Right renal cortex interstitium (tissue), 3 donors: ENCODE results near the gene PEAK1. TPM values are rescaled to one million over a fixed set of nuclear protein-coding genes. Genes with fewer than 3 reads are reported as not detected.

ENCODE experiments used
- DNase-seq, 3 donors: peaks; one replicate each; pipeline ENCODE4 v3.0.0-alpha.2; 2013; ENCODE audit warnings: low read depth in 3 of 3, low spot score in 2 of 3
- polyA plus RNA-seq, 3 donors: library from polyadenylated mRNA; unstranded; fragments of 120-200 nt; gene quantifications; one replicate each; pipeline ENCODE4 v1.2.1, GENCODE V29; 2013; ENCODE audit not compliant: insufficient read length in 3 of 3

Gene PEAK1
- polyA plus RNA-seq, 3 donors = 25.9 to 29.8 (median 28.8) TPM

DNA sequence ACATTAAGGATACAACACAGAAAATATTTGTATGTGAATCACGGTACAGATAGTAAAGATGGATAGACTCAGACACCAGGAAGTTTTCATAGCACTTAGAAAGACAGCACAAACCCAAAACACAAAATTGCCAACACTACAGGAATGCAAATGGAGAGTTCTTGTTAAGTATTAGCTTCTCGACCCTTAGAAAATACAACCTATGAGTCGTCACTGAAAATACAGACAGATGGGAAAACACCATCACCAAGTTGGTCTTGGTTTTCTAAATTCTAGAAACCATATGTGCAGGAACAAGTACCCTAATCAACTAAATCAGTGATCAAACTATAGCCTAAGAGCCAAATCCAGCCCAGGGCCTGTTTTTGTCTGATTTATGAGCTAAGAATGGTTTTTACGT, 50.7 kb downstream of the PEAK1 start:
- DNase-seq = no peak

DNA sequence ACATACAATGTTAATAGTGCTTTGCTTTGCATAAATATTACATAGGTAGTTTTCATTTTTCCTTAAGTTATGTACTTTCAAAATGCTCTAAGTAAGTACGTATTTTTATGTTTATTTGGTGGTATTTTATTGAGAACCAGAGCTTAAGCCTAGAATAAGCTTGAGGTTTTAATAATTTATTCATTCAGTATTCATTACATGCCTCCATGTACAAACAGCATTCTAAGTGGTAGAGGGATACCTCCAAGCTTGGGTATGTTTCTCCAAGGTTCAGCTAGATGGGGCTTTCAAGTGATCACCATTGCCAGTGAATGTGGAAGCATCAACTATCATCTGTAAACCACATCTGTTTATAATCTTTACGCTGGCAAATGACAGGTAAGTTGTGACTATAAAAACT, 52.3 kb downstream of the PEAK1 start:
- no peak for DNase-seq

DNA sequence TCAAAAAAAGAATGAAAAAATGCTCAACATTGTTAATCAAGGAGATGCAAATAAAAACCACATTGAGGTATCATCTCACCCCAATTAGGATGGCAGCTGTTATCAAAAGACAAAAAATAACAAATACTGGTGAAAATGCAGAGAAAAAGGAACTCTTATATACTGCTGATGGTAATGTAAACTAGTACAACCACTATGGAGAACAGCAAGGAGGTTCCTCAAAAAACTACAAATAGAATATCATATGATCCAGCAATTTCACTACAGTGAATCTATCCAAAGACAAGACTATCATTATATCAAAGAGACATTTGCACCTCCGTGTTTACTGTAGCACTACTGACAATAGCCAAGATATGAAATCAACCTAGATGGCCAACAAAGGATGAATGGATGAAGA, 58.4 kb downstream of the PEAK1 start:
- no peak for DNase-seq

DNA sequence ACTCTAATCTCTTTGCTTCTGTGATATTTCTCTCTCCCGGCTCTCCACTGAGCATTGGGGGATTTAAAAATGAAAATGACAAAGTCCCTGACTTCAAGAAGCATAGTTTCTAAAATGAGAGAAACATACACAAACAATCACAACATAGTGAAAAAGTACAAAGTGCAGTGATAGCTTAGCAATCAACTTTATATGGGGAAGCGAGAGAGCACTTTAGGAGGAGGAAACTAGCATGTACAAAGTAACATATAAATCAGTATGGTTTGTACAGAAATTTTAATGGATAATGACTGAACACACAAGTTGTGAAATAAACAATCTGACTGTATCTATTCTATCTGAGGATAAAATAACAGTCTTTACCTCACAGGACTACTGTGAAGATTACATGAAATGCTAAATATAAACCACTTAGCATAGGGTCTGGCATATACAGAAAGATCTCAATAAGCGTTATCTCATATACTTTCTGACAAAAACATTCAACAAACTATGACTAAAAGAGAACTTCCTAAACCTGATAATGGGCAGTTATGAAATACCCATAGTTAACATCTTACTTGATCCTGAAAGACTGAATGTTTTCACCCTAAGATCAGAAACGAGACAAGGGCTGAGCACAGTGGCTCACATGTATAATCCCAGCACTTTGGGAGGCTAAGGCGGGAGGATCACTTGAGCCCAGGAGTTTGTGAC, 61.2 kb downstream of the PEAK1 start:
- DNase-seq = no peak

DNA sequence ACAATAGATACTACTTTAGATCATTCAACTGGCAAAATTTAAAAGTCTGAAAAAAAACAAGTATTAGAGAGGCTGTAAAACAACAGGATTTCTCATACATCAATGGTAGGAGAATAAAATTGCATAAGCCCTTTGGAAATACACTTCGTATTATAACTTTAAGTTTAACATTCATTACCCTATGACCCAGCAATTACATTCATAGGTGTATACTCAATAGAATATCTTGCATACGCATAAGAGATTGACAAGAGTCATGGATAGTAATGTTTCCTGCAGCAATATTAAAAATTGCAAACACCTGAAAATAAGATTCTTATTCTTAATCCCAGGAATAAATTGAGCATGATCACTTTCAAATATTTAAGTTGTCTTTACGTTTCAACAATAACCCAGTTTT, 63.6 kb downstream of the PEAK1 start:
- DNase-seq = no peak

DNA sequence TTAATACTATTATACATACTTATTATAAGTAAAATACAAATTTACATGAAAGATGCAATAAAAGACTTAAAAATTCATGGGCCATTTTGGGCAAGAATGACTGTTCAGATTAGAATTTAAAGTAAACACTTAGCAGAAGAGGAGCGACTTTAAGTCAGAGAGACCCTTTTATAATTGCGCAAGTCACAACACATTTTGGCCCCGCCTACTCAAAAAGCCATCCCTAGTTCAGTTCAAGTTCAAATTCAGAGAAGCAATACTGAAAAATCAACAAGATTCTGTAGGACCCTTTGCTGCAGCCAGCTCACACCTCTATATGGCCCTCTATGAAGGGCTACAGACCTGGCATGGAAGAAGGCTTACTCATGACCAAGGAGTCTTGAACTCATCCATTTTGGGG, 64.6 kb downstream of the PEAK1 start:
- DNase-seq = no peak

DNA sequence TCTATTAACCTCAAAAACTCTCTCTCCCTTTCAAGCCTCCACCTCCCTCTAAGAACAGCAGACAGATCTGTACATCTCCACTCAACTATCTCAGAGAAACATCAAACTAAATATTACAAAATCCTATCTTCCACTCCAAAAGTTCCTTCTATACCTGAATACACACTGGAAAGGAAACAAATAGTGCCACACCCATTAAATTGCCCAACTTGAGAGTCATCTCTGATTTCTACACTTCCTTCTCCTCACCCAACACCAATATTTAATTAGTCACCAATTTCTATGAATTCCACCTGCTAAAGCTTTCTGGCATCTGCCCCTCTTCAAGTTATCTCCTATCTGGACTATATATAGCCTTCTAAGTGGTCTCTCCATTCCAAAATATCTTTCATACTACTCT, 65.8 kb downstream of the PEAK1 start:
- DNase-seq = no peak

DNA sequence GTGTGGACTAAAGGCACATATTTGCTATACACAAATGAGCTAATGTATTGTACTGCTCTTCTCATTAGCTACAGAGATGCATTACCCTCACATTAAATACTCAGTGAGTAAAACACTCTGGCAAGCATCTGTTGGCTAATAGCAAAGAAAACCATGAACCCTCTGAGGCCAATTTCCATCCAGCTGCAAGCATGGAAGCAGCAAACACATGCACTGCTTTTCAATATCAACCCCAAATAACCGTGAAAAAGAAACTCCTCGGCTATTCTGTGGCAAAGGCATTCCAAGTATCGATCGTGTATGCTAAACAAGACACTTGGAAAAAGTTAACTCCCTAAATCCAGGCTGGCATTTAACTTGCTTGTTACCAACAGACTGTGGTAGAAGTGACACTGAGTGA, 67.0 kb downstream of the PEAK1 start:
- no peak for DNase-seq

DNA sequence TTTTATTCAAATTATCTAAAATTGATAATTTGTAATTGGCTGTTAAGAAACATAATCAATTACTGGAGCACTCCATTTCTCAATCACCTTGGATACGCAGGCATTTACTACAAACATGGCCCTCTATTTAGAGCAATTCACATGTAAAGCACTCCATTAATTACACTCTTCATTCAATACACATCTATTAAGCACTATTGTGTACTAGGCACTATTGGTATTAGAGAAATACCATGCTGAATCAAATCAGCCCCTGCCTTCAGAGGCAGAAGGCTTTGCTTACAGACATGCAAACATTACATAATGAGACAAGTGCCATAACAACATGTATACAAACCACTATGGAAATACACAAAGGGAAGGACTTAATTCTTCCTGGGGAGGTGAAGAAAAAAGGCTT, 69.1 kb downstream of the PEAK1 start:
- no peak for DNase-seq

DNA sequence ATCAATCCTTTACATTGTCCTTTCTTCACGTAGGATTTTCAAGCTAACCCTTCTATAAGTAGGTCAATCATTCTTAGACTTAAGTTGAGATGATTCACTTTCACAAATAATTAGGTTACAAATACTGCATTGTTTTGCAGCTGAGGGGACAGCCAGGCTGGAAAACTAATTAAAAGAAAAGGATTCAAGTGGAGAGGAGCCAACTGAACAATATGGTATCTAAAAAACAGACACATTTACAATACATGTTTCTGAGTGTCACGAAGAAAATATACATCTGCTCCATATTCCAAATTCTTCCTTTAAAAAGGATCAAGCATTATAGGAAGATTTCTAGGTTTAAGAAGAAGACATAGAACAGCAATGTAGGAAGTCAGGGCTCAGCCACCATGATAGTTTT, 70.2 kb downstream of the PEAK1 start:
- peak in 1 of 3 donors; percentile 9 for DNase-seq

DNA sequence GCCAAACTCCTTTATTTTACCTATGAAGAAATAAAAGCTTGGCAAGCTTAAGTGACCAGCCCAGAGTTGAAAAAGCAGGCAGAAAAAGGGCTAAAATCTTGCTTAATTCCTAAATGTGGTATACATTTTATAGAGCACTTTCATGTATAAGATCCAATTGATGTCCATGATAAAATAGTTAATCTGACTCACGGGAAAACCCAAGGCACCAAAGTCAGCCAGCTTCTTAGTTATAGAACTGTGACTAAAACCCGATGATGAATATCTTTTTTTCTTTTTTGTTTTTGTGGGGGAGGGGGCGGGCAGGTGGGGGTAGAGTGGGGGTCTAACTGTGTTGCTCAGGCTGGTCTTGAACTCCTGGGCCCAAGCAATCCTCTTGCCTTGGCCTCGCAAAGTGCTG, 71.4 kb downstream of the PEAK1 start:
- no peak for DNase-seq

DNA sequence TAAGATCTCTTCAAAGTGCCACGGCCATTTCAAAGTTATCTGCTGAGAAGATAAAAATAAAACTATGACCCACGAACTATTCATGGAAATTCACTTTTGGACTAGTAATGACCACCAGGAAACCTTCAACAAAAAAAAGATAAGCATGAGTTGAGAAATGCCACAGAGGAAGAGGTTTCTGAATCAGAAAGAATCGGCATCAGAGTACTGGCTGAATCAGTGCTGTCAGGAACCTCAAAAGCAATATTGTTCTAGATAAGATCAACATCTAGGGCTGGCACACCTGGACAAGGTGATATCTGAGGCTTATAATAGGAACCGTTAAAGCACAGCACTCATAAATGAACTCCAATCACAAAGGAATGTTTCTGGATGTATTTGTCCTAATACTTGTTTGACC, 72.7 kb downstream of the PEAK1 start:
- DNase-seq = no peak

DNA sequence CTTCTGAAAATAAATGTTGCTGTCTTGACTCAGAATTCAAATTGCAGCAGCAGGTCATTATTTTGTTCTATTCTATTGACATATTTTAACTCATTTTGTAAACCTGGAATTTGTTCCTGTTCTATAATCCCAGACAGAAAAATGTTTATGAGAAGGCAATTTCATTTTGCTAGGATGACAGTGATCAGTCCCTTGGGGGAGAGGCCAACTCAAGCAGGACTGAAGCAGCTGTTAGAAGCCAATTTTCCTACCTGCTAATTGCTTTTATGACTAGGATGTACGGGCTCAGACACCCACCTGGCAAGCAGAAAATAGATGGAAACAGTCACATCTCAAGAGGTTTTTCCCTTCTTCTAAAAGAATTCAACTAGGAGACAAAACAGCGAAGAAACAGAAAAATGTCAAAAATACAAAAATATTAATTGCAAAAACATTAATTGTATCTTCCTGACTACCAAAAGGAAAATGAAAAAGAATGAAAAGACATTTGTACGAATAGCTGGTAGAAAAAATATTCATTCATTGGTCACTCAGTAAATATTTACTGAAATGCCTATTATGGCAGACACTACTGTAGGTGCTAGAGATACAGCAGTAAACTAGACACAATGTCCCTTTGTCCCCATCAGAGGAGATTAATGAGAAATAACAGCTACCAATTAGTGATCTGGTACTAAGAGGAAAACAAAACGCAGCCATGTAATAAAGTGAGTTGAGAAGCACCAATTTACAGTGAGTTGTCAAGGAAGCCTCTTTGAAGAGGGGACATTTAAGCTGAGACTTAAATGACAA, 73.5 kb downstream of the PEAK1 start:
- no peak for DNase-seq

DNA sequence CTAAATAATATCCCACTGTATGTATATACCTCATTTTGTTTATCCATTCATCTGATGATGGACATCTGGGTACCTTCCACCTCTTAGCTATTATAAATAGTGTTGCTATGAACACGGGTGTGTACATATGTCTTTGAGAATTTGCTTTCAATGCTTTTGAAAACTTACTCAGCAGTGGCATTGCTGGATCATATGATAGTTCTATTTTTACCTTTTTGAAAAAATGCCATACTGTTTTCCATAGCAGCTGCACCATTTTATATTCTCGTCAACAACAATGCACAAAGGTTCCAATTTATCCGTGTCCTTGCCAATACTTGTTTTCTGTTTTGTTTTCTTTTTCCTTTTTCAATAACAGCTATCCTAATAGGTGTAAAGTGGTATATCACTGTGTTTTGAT, 77.1 kb downstream of the PEAK1 start:
- no peak for DNase-seq

DNA sequence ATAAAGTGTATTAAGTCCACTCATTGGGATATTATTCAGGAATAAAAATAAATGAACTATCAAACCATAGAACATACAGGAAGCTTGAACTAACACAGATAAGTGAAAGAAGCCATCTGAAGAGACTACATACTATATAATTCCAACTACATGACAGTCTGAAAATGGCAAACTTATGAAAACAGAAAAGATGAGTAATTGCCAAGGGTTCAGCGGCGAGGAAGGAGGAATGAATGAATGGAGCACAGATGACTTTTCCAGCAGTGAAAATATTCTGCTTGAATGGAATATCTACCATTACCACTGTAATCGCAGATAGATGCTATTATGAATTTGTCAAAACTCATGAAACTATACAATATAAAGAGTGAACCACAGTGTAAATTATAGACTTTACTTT, 79.7 kb downstream of the PEAK1 start:
- DNase-seq = no peak

DNA sequence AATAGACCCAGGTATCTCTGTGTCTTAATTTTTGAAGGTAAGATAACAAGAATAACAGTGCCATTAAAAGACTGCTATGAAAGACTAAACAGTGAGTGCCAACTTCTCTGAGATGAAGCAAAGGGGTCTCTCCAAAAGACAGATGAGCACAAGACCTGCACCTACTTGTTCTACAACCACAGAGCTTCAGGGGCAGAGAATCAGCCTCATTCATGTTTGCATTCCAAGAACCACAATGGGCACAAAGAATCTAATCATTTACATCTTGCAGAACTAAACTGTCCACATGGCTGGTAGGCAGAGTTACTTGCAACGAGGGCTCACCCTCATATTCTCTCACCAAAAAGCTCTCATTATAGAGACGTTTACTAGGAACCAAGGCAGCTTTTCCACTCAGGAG, 83.9 kb downstream of the PEAK1 start:
- DNase-seq = no peak

DNA sequence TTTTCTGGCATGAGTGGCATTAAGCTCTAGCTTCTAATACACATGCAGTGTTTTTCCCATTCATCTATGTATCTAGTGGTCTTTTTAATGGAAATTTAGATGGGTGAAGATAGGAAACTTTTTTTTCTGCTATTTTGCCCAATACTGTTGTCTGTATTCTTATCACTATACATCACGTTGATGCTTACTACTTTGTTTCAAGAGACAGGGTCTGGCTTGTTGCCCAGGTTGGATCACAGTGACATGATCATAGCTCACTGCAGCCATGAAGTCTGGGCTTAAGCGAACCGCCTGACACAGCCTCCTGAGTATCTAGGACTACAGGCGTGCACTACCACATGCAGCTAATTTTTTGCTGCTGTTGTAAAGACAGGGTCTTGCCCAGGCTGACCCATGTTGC, 84.6 kb downstream of the PEAK1 start:
- DNase-seq = no peak

DNA sequence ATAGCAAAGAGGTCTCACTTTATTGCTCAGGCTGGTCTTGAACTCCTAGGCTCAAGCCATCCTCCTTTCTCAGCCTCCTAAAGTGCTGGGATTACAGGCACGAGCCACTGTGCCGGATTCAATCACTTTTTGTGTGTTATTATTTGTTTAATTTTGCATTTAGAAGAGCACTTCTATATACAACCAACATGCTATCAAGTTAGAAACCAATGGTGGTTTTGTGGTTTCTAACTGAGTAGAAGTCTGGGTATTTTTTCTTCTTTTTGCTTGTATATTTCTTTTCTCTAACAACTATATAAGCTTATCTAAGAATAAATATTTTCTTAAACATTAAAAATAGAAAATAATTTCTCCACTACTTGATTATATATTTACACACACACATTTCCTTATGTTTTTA, 86.7 kb downstream of the PEAK1 start:
- no peak for DNase-seq

DNA sequence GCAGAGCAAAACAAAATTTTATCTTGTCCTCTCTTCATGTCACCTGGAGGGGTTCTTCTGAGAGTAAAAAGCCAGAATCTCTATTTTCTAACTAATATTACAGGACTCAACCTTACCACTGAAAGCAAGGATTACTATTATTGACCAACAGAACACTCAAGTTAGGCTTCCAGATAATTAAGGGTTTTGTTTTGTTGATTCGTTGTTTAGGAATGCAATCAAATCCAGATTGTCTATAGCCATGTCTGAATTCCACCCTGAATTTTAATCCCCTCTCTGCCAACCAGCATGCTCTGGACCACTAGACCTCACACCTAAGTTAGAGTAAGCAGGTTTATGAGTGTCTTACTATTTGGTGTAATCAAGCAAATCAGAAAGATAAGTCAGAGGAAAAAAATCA, 90.7 kb downstream of the PEAK1 start:
- DNase-seq = no peak

DNA sequence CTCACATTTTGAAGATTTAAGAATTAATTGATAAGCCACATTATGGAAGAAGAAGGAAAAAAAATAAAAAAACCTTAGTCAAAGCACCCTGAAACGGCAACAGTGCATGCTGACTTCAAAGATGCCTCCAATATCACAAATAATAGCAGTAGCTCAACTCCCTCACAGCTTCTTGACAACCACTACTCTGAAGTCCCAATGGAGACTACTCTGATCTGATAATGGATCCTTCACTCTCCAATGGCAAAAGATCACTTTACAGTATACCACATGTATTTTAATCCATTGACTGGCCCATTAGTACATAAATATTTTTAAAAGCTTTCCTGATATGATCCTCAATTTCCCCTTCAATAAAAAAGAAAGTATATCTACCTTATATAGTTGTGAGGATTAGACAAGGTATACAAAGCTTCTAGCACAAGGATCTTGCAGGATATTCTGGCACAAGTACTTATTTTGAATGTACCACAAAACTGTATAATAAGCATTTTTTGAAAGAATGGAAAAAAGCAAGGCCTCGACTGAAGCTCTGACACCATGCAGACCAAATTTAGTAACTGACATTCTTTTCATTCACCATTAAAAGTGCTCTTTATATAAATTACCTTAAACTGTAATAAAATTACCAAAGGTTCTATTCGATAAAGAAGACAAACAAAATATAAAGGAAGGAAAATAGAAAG, 91.9 kb downstream of the PEAK1 start:
- DNase-seq = no peak

DNA sequence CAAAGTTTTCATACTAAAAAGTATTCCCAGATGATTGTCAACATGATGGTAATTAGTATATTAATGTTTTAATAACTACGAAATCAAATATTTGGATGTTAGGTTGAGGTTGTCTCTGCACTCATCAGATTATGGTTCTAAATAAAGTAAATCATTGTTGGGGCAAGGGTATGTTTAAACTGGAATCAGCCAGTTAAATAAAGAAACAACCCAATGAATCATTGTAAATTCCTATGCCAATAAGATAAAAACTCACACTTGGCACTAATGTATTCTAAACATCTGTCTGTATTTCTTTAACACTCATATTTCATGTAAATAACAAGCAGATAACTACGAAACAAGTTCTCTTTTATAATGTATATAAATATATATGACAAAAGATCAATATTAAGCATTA, 92.7 kb downstream of the PEAK1 start:
- no peak for DNase-seq

DNA sequence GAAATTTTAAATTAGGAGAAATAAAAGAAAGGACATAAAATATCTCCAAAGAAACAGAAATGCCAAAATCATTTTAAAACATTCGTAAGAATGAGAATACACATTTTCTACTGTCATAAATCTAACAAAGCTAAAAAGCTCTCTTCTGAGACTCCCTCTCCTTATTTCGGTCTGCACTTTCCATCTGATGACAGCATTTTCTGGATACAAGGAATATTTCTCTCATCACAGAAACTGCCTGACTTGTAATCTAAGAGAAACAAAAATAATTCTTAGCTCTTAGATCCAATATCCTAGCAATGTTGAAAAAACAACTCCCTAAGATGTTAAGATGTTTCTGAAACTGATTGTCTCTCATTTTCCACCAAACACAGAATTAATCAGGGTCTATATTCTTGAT, 93.5 kb downstream of the PEAK1 start:
- no peak for DNase-seq
